Astrocyte of the cerebellum (primary cell): ENCODE results near the gene FBXL7.

Experiments used
- DNase-seq: peaks from one replicate; pipeline ENCODE4 v3.0.0-alpha.2; 2011; ENCODE audit warnings: low read depth
- H3K4me3 ChIP-seq: 2 replicates; pipeline ENCODE4 v1.5.1; 2011; ENCODE audit warnings: mild to moderate bottlenecking, low read depth, low read length, moderate library complexity
- in situ Hi-C: cut with HindIII; loops from 2 replicates; pipeline ENCODE4 v1.10.0; 2017; ENCODE audit warnings: low sequenced_read_pairs
- TF ChIP-seq, protein P1 (sequence below): IDR thresholded peaks from 2 replicates; pipeline ENCODE4 v1.5.1; 2012; ENCODE audit warnings: low read length, low read depth, moderate library complexity, mild to moderate bottlenecking; ENCODE audit errors: missing control alignments

FBXL7 gene

DNA sequence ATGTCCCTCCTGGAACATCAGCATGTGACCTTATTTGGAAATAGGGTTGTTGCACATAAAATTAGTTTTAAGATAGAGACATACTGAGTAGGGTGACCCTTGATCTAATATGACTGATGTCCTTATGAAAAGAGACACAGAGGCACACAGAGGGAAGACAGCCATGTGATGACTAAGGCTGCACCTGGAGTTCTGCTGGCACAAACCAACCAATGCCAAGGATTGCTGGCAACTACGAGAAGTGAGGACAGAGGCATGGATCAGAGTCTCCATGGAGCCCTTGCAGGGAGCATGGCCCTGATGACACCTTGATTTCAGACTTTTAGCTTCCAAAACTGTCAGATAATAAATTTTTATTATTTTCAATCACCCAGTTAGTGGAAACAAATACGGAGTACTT, 101.9 kb downstream of the FBXL7 start:
- TF ChIP-seq, protein P1, sequence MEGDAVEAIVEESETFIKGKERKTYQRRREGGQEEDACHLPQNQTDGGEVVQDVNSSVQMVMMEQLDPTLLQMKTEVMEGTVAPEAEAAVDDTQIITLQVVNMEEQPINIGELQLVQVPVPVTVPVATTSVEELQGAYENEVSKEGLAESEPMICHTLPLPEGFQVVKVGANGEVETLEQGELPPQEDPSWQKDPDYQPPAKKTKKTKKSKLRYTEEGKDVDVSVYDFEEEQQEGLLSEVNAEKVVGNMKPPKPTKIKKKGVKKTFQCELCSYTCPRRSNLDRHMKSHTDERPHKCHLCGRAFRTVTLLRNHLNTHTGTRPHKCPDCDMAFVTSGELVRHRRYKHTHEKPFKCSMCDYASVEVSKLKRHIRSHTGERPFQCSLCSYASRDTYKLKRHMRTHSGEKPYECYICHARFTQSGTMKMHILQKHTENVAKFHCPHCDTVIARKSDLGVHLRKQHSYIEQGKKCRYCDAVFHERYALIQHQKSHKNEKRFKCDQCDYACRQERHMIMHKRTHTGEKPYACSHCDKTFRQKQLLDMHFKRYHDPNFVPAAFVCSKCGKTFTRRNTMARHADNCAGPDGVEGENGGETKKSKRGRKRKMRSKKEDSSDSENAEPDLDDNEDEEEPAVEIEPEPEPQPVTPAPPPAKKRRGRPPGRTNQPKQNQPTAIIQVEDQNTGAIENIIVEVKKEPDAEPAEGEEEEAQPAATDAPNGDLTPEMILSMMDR: no peak
- no peak for DNase-seq
- no peak overlapping the region for H3K4me3 ChIP-seq
- in situ Hi-C loops: no loop called here

DNA sequence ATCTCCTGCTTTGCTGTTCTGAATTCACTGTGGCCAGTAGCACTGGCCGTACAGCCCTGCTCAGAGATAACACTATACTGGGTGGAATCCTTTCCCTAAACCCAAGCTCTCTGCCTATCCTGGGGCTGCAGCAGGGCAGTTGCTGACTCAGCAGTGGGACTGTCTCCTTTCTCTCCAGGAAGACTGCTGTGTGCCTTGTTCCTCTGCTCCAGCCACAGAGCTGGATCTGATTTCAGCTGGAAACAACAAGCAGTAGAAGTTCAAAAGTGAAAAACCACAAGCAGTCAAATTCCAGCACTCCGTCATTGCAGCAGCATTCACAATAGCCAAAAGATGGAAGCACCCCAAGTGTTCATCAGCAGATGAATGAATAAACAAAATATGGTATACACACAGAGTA, 105.0 kb downstream of the FBXL7 start:
- in situ Hi-C loops: no loop called here
- H3K4me3 ChIP-seq: no peak overlapping the region
- TF ChIP-seq, protein P1: no peak
- DNase-seq: peak; percentile 88

DNA sequence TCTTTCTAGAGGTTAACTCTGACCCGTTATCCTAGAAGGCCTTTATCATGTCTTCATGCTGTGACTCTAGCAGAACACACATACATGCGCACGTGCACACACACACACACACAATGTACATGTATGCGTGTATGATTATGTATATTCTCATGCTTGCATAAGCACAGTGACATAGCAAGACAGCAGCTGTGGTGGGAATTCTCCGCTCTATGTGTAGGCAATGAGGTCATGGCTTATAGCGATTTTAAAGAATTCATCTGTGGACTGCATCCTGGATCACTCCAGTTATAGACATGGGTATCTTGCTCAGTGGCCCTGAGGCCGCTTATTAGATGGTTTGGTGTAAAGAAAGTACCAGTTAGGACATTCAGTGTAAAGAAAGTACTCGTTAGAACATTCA, 106.2 kb downstream of the FBXL7 start:
- TF ChIP-seq, protein P1: no peak
- no peak for DNase-seq
- H3K4me3 ChIP-seq: no peak overlapping the region
- in situ Hi-C loops: no loop called here

DNA sequence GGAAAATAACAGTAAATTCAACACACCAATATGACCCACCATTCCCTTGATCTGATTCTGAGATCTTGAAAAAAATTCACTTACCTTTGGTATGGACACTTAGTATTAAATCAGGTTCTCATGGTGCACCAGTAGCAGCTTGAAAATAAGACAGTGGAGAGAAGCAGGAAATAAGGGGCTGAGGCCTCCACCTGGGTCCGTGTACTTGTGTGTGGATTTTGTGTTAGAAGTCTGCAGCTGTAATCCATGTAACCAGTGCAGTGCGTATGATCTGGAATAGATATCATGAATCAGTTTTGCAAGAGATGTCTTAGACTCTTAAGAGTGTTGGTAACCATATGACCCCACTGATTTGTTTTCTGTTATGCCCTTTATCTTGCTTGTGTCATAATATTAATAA, 107.1 kb downstream of the FBXL7 start:
- H3K4me3 ChIP-seq: no peak overlapping the region
- no peak for DNase-seq
- TF ChIP-seq, protein P1: no peak
- in situ Hi-C loops: no loop called here

DNA sequence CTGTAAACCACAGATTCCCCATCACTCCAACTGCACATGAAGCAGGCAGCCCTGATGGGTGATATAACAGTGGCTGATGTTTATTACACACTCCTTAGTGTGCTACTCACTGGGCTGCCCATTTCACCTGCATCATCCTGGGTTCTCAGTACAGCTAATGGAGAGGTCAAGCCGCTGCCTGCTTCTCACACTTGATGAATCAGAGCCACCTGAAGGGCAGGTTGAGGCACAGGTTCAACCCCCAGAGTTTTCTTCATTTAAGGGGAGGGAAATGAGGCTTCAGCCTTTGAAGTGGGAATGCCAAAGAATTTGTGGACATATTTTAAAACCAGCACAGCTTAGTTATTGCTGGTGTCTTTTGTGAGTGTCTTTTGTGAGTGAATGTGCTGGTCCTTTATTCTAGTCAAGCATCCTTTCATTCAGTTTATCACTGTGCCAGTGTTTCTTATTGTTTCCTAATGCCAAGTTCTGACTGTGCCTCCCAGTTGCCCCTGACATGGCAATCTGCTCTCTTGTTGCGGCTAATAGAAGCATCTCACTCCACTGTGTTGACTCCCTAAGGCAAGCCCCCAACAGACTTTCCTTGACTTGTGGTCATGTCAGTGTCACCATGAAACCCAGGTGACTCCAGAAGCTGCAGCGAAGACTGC, 109.2 kb downstream of the FBXL7 start:
- no peak for DNase-seq
- in situ Hi-C loops: no loop called here
- TF ChIP-seq, protein P1: no peak
- no peak overlapping the region for H3K4me3 ChIP-seq

DNA sequence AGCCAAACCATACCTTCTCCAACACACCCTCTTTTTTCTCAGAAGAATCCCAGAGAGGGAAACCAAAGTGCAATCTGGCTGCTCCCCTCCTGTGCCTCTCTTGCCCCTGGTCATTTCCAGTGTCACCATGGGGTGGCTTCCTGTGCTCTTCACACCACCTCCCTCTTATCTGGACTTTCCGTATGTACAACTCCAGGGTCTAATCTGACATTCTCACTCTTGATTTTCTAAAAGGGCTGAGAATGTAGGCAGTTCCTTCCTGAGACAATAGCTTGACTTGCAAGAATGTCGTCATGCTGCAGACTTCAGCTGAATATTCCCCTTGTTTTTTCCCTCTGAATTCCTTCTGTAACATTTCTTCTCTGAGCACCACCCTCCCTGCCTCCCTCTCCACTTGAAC, 110.2 kb downstream of the FBXL7 start:
- DNase-seq: no peak
- in situ Hi-C loops: no loop called here
- TF ChIP-seq, protein P1: no peak
- no peak overlapping the region for H3K4me3 ChIP-seq
